Spleen (tissue), 7 donors: ENCODE data around the gene SLFN11.

Source experiments
- POLR2A ChIP-seq, 3 donors: fragments of 450-650 bp; IDR thresholded peaks; one replicate each; pipeline ENCODE4 v1.5.1; 2017; ENCODE audit warnings: antibody characterized with exemption in 3 of 3, mild to moderate bottlenecking in 1 of 3
- TF ChIP-seq, protein P1 (sequence below), 11 experiments: fragments of 200-600 bp in 7 of 11; fragments of 450-650 bp in 4 of 11; sonication (generic) in 4 of 11; IDR thresholded peaks in 8 of 11; conservative IDR thresholded peaks in 3 of 11; 1 replicate in 7 of 11; 2 replicates in 4 of 11; pipeline versions ENCODE4 v1.4.0 to v1.8.0; 2016 to 2021; ENCODE audit warnings: antibody characterized with exemption in 11 of 11, inconsistent platforms in 4 of 11, mild to moderate bottlenecking in 1 of 11
- donor health status: DM: no; HTN: no; CAD: no; lungs with moderate emphysema.
- donor health status: DM: no; HTN: no; CAD: no.
- donor health status: DM: no; HTN: no; CAD: no.

DNA sequence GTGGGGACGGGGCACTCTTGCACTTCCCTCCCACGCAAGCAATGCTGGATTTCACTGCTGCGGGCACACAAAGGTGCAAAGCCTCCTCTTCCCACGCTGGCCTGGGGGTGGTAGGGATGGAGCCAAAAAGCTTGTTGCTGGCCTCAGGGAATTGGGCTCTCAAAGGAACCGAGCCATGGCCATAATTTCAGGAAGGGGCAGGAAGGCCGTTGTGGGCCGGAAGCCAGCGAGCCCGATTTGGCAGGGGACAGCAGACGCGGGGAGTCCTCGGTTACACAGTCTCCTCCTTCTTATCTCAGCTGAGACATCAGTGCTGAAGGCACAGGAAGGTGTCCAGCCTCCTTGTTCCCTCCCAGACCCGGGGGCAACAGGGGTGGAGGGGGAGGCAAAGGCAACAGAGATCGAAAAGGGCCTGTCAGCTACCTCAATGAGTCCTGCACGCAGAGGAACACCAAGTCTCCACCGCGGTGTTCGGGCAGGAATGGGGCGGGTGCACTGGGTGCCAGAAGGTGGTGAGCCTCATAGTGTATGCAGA is 59.5 kb downstream of the SLFN11 start:
- TF ChIP-seq, protein P1, sequence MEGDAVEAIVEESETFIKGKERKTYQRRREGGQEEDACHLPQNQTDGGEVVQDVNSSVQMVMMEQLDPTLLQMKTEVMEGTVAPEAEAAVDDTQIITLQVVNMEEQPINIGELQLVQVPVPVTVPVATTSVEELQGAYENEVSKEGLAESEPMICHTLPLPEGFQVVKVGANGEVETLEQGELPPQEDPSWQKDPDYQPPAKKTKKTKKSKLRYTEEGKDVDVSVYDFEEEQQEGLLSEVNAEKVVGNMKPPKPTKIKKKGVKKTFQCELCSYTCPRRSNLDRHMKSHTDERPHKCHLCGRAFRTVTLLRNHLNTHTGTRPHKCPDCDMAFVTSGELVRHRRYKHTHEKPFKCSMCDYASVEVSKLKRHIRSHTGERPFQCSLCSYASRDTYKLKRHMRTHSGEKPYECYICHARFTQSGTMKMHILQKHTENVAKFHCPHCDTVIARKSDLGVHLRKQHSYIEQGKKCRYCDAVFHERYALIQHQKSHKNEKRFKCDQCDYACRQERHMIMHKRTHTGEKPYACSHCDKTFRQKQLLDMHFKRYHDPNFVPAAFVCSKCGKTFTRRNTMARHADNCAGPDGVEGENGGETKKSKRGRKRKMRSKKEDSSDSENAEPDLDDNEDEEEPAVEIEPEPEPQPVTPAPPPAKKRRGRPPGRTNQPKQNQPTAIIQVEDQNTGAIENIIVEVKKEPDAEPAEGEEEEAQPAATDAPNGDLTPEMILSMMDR (IDR thresholded peaks at IDR 0.05 in 8 of 11, conservative IDR thresholded peaks at IDR 0.05 in 3 of 11) = no peak
- TF ChIP-seq POLR2A (IDR thresholded peaks at IDR 0.05) = no peak
